ENCODE data around the gene THBS3. TPM values are rescaled to one million over a fixed set of nuclear protein-coding genes. Genes with fewer than 3 reads are reported as not detected.

Gene THBS3
- polyA plus RNA-seq, 1 donor (not counting 4 experiments of a cell fraction or from before 2014, with no cell fraction given): 16.2 TPM

- H3K9me1 ChIP-seq (ENCODE audit: control insufficient read depth, extremely low read depth, insufficient read depth, low read length): no peaks in the 10 kb centered on the region
- DNase-seq (ENCODE audit: low read depth, low spot score) (no peak), FAIRE-seq (no peak)
- H4K20me1 ChIP-seq (ENCODE audit: control insufficient read depth, extremely low read depth, insufficient read depth, low read length): no peaks in the 10 kb centered on the region
- H3K36me3 ChIP-seq (ENCODE audit: control insufficient read depth in 2 of 2, extremely low read depth in 1 of 2, insufficient read depth in 2 of 2, low read length in 2 of 2): peaks cover 3 to 9% of the 10 kb centered on the region in 2 experiments
- no peak overlapping the region for H3K4me3 ChIP-seq (ENCODE audit: control insufficient read depth in 2 of 3, extremely low read depth in 1 of 3, insufficient read depth in 2 of 3, low read depth in 1 of 3, low read length in 3 of 3)
- no peaks in the 10 kb centered on the region for H3K9me3 ChIP-seq (ENCODE audit: control insufficient read depth, low read depth, low read length)
- no peaks in the 10 kb centered on the region for H3K27me3 ChIP-seq (ENCODE audit: control insufficient read depth, extremely low read depth, insufficient read depth, low read length)
- no peak overlapping the region for H2AFZ ChIP-seq (ENCODE audit: control insufficient read depth, low read length)
- no peak overlapping the region for H3K4me2 ChIP-seq (ENCODE audit: control insufficient read depth, extremely low read depth, insufficient read depth, low read depth, low read length)
- H3K4me1 ChIP-seq (ENCODE audit: control insufficient read depth, extremely low read depth, insufficient read depth, low read length): peaks cover 22% of the 10 kb centered on the region
- no peak overlapping the region for H3K27ac ChIP-seq (ENCODE audit: control insufficient read depth, insufficient read depth, low read length)
- dilution Hi-C loops (cut with MboI; ENCODE audit: extremely low pct_ligation_motif_present, low sequenced_read_pairs): no loop called here
- no peak for TF ChIP-seq EZH2 (IDR thresholded peaks at IDR 0.05; ENCODE audit: low read length)
- no peak for TF ChIP-seq CTCF (optimal IDR thresholded peaks at IDR 0.05 in 1 of 3, IDR thresholded peaks at IDR 0.05 in 1 of 3, conservative IDR thresholded peaks at IDR 0.05 in 1 of 3; ENCODE audit: extremely low read depth in 1 of 3, insufficient read depth in 2 of 3, low read length in 3 of 3)
- H3K9ac ChIP-seq (ENCODE audit: control insufficient read depth, extremely low read depth, insufficient read depth, low read length): no peak overlapping the region
- H3K79me2 ChIP-seq (ENCODE audit: control insufficient read depth, insufficient read depth, low read length): peaks cover 12% of the 10 kb centered on the region
Measured at GRCh38 chr1:155205969-155206593, 1.6 kb downstream of the THBS3 start.

- Histone ChIP-seq H3K36me3 (ENCODE audit: control insufficient read depth in 2 of 2, extremely low read depth in 1 of 2, insufficient read depth in 2 of 2, low read length in 2 of 2) (peaks cover 3 to 4% of the 10 kb centered on the region in 2 experiments), H3K9me1 (ENCODE audit: control insufficient read depth, extremely low read depth, insufficient read depth, low read length) (no peaks in the 10 kb centered on the region), H3K27me3 (ENCODE audit: control insufficient read depth, extremely low read depth, insufficient read depth, low read length) (no peaks in the 10 kb centered on the region), H3K9me3 (ENCODE audit: control insufficient read depth, low read depth, low read length) (no peaks in the 10 kb centered on the region), H2AFZ (ENCODE audit: control insufficient read depth, low read length) (no peak overlapping the region), H3K4me2 (ENCODE audit: control insufficient read depth, extremely low read depth, insufficient read depth, low read depth, low read length) (no peak overlapping the region), H3K9ac (ENCODE audit: control insufficient read depth, extremely low read depth, insufficient read depth, low read length) (no peak overlapping the region), H3K4me3 (ENCODE audit: control insufficient read depth in 2 of 3, extremely low read depth in 1 of 3, insufficient read depth in 2 of 3, low read depth in 1 of 3, low read length in 3 of 3) (no peak overlapping the region), H4K20me1 (ENCODE audit: control insufficient read depth, extremely low read depth, insufficient read depth, low read length) (no peaks in the 10 kb centered on the region), H3K79me2 (ENCODE audit: control insufficient read depth, insufficient read depth, low read length) (peaks cover 9% of the 10 kb centered on the region), H3K4me1 (ENCODE audit: control insufficient read depth, extremely low read depth, insufficient read depth, low read length) (peaks cover 17% of the 10 kb centered on the region), H3K27ac (ENCODE audit: control insufficient read depth, insufficient read depth, low read length) (no peak overlapping the region)
- DNase-seq (ENCODE audit: low read depth, low spot score) (no peak), FAIRE-seq (no peak)
- no peak for TF ChIP-seq EZH2 (IDR thresholded peaks at IDR 0.05; ENCODE audit: low read length)
- no peak for TF ChIP-seq CTCF (optimal IDR thresholded peaks at IDR 0.05 in 1 of 3, IDR thresholded peaks at IDR 0.05 in 1 of 3, conservative IDR thresholded peaks at IDR 0.05 in 1 of 3; ENCODE audit: extremely low read depth in 1 of 3, insufficient read depth in 2 of 3, low read length in 3 of 3)
- dilution Hi-C loops (cut with MboI; ENCODE audit: extremely low pct_ligation_motif_present, low sequenced_read_pairs): no loop called here
Measured at GRCh38 chr1:155205035-155205434, 2.7 kb downstream of the THBS3 start.
